Endothelial cell (in vitro differentiated cells): Measurements from ENCODE around the gene WAC. TPM values are rescaled to one million over a fixed set of nuclear protein-coding genes. Genes with fewer than 3 reads are reported as not detected.
"Not testable (repeated sequence)": the region's sequence is repeated elsewhere in the genome, so short reads cannot be mapped to it uniquely, and the experiment has no call there.

Source experiments
- DNase-seq: peaks from one replicate; pipeline ENCODE4 v3.0.0; 2021; ENCODE audit warnings: low spot score
- H3K27ac Mint-ChIP-seq: one replicate; pipeline ENCODE4 v1.8.0; 2021; ENCODE audit warnings: mixed read lengths, inconsistent platforms; ENCODE audit not compliant: unreplicated experiment
- H3K27me3 Mint-ChIP-seq: one replicate; pipeline ENCODE4 v1.8.0; 2021; ENCODE audit warnings: mild to moderate bottlenecking, moderate library complexity, mixed read lengths, inconsistent platforms; ENCODE audit not compliant: unreplicated experiment
- H3K36me3 Mint-ChIP-seq: one replicate; pipeline ENCODE4 v1.8.0; 2021; ENCODE audit warnings: mild to moderate bottlenecking, low read depth, mixed read lengths, inconsistent platforms; ENCODE audit not compliant: unreplicated experiment
- H3K4me1 Mint-ChIP-seq: one replicate; pipeline ENCODE4 v1.8.0; 2021; ENCODE audit warnings: mild to moderate bottlenecking, mixed read lengths, inconsistent platforms; ENCODE audit not compliant: unreplicated experiment
- H3K4me3 Mint-ChIP-seq: one replicate; pipeline ENCODE4 v1.8.0; 2021; ENCODE audit warnings: mild to moderate bottlenecking, mixed read lengths, inconsistent platforms; ENCODE audit not compliant: unreplicated experiment
- H3K9me3 Mint-ChIP-seq: one replicate; pipeline ENCODE4 v1.8.0; 2021; ENCODE audit warnings: mixed read lengths, inconsistent platforms; ENCODE audit not compliant: unreplicated experiment
- total RNA-seq: library from RNA; stranded (reverse); fragmentation: NEBNext Ultra II Directional; extraction: Animal tissue kit (Norgen Biotek cat#: 25700); gene quantifications from one replicate; pipeline ENCODE4 v1.2.1, GENCODE V29; 2021; ENCODE audit not compliant: unreplicated experiment
- TF ChIP-seq, protein P1 (sequence below): fragments of 200-600 bp; sonication (generic); IDR thresholded peaks from one replicate; pipeline ENCODE4 v1.5.0; 2021; ENCODE audit warnings: antibody characterized with exemption; ENCODE audit not compliant: unreplicated experiment

WAC gene
- total RNA-seq, 1 donor from 2014 or later = 122 TPM

- no peak overlapping the region for H3K4me3 Mint-ChIP-seq
- DNase-seq = no peak
- TF ChIP-seq, protein P1, sequence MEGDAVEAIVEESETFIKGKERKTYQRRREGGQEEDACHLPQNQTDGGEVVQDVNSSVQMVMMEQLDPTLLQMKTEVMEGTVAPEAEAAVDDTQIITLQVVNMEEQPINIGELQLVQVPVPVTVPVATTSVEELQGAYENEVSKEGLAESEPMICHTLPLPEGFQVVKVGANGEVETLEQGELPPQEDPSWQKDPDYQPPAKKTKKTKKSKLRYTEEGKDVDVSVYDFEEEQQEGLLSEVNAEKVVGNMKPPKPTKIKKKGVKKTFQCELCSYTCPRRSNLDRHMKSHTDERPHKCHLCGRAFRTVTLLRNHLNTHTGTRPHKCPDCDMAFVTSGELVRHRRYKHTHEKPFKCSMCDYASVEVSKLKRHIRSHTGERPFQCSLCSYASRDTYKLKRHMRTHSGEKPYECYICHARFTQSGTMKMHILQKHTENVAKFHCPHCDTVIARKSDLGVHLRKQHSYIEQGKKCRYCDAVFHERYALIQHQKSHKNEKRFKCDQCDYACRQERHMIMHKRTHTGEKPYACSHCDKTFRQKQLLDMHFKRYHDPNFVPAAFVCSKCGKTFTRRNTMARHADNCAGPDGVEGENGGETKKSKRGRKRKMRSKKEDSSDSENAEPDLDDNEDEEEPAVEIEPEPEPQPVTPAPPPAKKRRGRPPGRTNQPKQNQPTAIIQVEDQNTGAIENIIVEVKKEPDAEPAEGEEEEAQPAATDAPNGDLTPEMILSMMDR = no peak
- peaks cover 3% of the 10 kb centered on the region for H3K27me3 Mint-ChIP-seq
- H3K27ac Mint-ChIP-seq = no peak overlapping the region
- H3K4me1 Mint-ChIP-seq = no peaks in the 10 kb centered on the region
- H3K9me3 Mint-ChIP-seq = no peaks in the 10 kb centered on the region
- no peaks in the 10 kb centered on the region for H3K36me3 Mint-ChIP-seq
These were observed 105.5 kb downstream of the WAC start for GRCh38 chr10:28638392-28638791.

- TF ChIP-seq, protein P1 = no peak
- Mint-ChIP-seq H3K27me3 (no peaks in the 10 kb centered on the region), H3K36me3 (no peaks in the 10 kb centered on the region), H3K4me1 (no peaks in the 10 kb centered on the region), H3K4me3 (no peak overlapping the region), H3K27ac (no peak overlapping the region), H3K9me3 (no peaks in the 10 kb centered on the region)
- no peak for DNase-seq
These were observed 107.6 kb downstream of the WAC start for GRCh38 chr10:28640551-28640950.

GRCh38 chr10:28644647-28645046 is 111.7 kb downstream of the WAC start:
- no peak for DNase-seq
- no peaks in the 10 kb centered on the region for H3K4me1 Mint-ChIP-seq
- no peaks in the 10 kb centered on the region for H3K36me3 Mint-ChIP-seq
- TF ChIP-seq, protein P1 = no peak
- H3K27ac Mint-ChIP-seq = no peak overlapping the region
- no peaks in the 10 kb centered on the region for H3K9me3 Mint-ChIP-seq
- no peaks in the 10 kb centered on the region for H3K27me3 Mint-ChIP-seq
- H3K4me3 Mint-ChIP-seq = no peak overlapping the region

DNA sequence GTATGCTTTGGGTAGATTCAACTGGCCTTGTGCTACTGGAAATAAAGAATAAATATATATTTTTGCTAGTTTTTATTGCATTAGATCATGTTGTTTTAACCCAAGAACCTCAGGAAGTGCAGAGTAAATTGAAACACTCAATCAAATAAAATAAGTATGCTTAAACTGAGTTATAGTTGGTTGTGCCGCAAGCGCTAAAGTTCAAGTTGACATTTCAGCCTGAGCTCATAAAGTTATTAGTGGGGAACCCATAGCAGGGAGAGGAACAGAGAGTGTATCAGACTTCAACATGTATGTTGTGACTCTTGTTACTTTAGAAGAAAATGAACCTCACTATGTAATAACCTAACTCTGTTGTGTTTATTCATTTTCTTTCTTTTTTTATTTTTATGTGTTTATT is 119.2 kb downstream of the WAC start:
- Mint-ChIP-seq H3K27ac (no peak overlapping the region), H3K4me1 (no peaks in the 10 kb centered on the region)

DNA sequence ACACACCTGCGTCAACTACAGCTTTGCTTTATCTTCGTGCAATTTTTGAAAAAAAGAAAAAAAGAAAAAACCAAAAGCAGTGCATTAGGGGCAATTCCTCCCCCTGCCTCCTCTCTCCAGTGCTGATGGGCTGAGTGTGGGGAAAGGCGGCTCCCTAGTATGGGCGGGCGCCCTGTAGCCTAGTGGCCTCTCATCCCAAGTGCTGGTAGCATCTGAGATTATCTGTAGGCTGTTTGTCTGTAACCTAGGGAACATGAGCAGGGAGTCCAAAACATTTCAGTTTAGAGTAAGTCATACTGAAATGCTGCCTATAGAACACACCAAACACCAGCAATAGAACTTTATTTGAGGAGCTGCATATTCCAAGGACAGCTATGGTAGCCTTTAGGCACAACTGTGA is 119.8 kb downstream of the WAC start:
- no peaks in the 10 kb centered on the region for H3K9me3 Mint-ChIP-seq
- H3K27ac Mint-ChIP-seq = no peak overlapping the region
- no peaks in the 10 kb centered on the region for H3K36me3 Mint-ChIP-seq
- TF ChIP-seq, protein P1 = no peak
- no peak for DNase-seq
- no peak overlapping the region for H3K4me3 Mint-ChIP-seq
- H3K27me3 Mint-ChIP-seq = peaks cover 2% of the 10 kb centered on the region
- no peaks in the 10 kb centered on the region for H3K4me1 Mint-ChIP-seq

More for the DNA sequence above, 119.2 kb downstream of the WAC start:
- no peak for DNase-seq
- Mint-ChIP-seq H3K36me3 (no peaks in the 10 kb centered on the region), H3K9me3 (no peaks in the 10 kb centered on the region), H3K27me3 (peaks cover 2% of the 10 kb centered on the region), H3K4me3 (no peak overlapping the region)
- TF ChIP-seq, protein P1 = no peak

- H3K4me1 Mint-ChIP-seq, H3K4me3 Mint-ChIP-seq, DNase-seq, H3K9me3 Mint-ChIP-seq, H3K27me3 Mint-ChIP-seq, H3K27ac Mint-ChIP-seq, H3K36me3 Mint-ChIP-seq: not testable (repeated sequence)
These were observed 125.9 kb downstream of the WAC start for GRCh38 chr10:28658824-28659223.
